GM21723 (cell line): Measurements from ENCODE around the gene CDKAL1.
A peak's percentile ranks its signal among the peaks of the same experiment; 100 is the strongest.

Experiments
- ATAC-seq: cut with Tn5 transposase; IDR thresholded peaks from one replicate; pipeline ENCODE4 v1.9.1; 2021; ENCODE audit warnings: mild to moderate bottlenecking, moderate library complexity; ENCODE audit not compliant: unreplicated experiment

CDKAL1 gene

GRCh38 chr6:20670750-20671149, 136.5 kb downstream of the CDKAL1 start:
- ATAC-seq, result no peak

GRCh38 chr6:20672038-20672437, 137.8 kb downstream of the CDKAL1 start:
- no peak for ATAC-seq

- ATAC-seq, result no peak
These were observed 139.2 kb downstream of the CDKAL1 start for GRCh38 chr6:20673458-20673857.

DNA sequence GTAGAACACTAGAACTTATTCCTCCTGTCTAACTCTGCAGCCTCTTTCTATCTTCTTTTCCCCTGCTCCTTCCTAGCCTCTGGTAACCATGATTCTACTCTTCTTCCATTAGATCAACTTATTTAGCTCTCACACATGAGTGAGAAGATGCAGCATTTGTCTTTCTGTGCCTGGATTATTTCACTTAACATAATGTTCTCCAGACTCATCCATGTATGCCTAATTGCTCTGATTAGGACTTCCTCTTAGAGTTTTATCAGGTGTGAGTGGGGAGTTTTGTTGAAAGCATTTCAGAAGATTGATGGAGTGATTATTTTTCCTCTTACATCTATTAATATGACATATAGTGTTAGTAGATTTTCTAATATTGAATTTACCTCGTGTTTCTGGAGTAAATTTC, 140.4 kb downstream of the CDKAL1 start:
- ATAC-seq, result no peak

- ATAC-seq, result no peak
These were observed 144.6 kb downstream of the CDKAL1 start for GRCh38 chr6:20678831-20679352.

DNA sequence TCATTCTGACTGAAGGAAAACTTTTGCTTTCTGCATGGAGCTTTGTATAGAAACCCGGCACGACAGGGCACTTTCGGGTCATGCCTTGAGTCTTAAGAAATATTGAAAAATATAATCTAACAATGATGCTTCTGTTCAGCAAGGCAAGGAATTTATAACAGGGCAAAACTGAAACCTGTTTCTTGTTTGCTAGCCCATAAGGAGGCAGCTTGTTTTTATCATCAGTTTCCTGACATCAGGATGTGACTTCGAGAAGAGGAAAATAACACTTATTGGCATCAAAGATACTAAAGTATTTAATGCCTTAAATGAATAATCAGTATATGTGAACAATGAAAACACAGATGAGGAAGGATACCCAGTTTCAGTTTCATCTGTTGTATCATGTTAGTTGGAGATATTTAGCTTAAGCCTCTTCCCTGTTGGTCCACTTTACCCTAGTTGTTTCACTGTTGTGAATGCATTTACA, 146.5 kb downstream of the CDKAL1 start:
- peak; percentile 77 for ATAC-seq

DNA sequence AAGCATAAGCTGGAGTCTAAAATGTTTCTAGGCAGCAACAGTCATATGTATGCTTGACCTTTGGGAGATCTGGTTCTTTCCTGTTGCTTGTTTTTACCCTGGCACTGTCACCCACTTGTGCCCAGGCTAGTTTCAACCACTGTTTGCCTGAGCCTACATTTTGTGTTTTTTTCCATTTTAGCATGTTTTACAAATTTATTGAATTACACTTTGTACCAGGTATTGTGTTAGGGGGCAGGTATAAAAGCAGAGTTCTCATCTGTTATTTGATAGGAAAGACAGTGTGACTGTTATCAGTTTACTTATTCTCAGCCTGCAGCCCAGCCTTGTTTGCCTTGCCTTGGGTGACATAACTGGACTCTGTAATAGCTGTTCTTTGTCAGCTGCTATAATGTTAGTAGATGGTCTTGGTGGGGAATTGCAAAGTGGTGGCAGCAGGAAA, 147.0 kb downstream of the CDKAL1 start:
- ATAC-seq, result peak; percentile 33

GRCh38 chr6:20684474-20684873, 150.2 kb downstream of the CDKAL1 start:
- no peak for ATAC-seq

GRCh38 chr6:20686142-20686541, 151.9 kb downstream of the CDKAL1 start:
- ATAC-seq, result no peak

- ATAC-seq, result no peak
These were observed 153.2 kb downstream of the CDKAL1 start for GRCh38 chr6:20687494-20687893.

- peak; percentile 90 for ATAC-seq
These were observed 154.6 kb downstream of the CDKAL1 start for GRCh38 chr6:20688710-20689500.

GRCh38 chr6:20691185-20691584, 156.9 kb downstream of the CDKAL1 start:
- no peak for ATAC-seq

DNA sequence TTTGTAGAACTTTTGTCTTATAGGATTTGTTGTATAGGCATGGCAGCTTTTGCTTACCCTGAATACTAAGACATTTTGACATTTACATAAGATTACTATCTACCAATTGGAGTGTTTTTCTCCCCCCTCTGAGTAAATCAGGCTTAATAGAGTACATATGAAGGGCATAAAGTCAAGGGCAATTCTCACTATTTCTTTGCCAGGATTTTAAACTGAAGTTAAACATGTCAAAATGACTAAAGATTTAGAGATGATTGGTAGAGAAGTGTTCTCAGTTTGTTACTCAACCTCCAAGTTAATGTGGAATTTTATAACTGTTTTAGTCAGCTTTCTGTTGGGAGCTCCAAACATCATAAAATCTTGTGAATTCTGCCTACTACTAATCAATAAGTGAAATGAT, 157.8 kb downstream of the CDKAL1 start:
- no peak for ATAC-seq

GRCh38 chr6:20693466-20694063, 159.3 kb downstream of the CDKAL1 start:
- no peak for ATAC-seq

DNA sequence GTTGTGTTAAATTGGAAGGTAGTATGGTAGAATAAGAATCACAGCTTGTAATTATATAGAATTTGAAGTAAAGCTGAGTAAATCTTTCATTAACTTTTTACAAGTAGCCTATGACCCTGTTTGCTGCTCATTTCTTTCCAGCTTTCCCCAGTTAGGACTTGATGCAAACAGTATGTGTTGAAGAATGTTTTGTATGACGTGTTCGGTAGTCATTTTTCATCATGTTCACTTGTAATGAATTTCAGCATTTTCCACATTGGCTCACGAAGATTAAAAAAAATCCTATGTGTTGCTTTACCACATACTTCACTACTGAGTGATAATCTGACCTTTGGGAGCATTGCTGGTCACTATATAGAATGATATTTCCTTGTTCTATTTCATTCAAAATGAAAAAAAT, 162.4 kb downstream of the CDKAL1 start:
- ATAC-seq, result no peak

GRCh38 chr6:20698675-20699074, 164.4 kb downstream of the CDKAL1 start:
- ATAC-seq, result no peak

- no peak for ATAC-seq
These were observed 165.1 kb downstream of the CDKAL1 start for GRCh38 chr6:20699402-20699801.

GRCh38 chr6:20700375-20700774, 166.1 kb downstream of the CDKAL1 start:
- ATAC-seq, result peak; percentile 43

- no peak for ATAC-seq
These were observed 168.1 kb downstream of the CDKAL1 start for GRCh38 chr6:20702366-20702765.

GRCh38 chr6:20703049-20703448, 168.8 kb downstream of the CDKAL1 start:
- no peak for ATAC-seq

DNA sequence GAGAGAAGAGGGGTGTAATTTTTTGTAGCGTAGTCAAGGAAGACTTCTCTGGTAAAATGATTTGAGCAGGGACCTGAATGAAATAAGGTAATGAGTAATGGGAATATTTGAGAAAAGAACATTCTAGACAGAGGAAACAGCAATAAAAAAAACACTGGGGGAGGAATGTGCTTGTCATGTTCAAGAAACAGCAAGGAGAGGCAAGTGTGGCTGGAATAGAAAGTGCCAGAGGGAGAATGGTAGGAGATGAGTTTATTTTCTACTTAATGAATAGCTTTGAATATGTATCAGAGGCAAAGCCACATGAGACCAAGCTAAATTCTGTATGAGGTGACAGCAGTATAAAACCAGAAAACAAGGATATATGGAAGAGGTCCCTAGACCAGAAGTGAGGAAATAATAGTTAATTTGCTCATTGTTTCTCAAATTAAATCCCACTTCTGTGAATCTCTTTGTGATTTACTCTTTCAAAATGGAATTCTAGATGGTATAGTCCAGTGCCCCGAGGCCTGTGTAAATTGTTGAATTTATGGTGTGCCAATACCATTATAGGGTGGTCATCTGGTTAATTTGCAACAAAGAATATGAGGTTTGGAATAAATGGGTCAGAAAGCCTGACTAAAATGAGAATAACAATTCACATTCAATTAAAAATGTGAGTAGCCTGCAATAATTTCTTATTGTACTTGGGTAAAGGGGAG, 170.2 kb downstream of the CDKAL1 start:
- no peak for ATAC-seq

- no peak for ATAC-seq
These were observed 171.5 kb downstream of the CDKAL1 start for GRCh38 chr6:20705741-20706140.
